Gastroesophageal sphincter (tissue), 3 donors: ENCODE data around the gene ZNF738.

Source experiments
- CTCF ChIP-seq, 4 experiments: fragments of 200-600 bp in 2 of 4; fragments of 450-650 bp in 2 of 4; sonication (generic) in 1 of 4; IDR thresholded peaks; one replicate each; pipeline ENCODE4 v1.5.1; 2017 to 2019; ENCODE audit warnings: antibody characterized with exemption in 4 of 4, mild to moderate bottlenecking in 2 of 4, moderate library complexity in 2 of 4
- POLR2A ChIP-seq, 2 donors: fragments of 450-650 bp; IDR thresholded peaks; one replicate each; pipeline ENCODE4 v1.6.1; 2017; ENCODE audit warnings: antibody characterized with exemption in 2 of 2, mild to moderate bottlenecking in 2 of 2, moderate library complexity in 1 of 2

- TF ChIP-seq POLR2A (IDR thresholded peaks at IDR 0.05), result no peak
- TF ChIP-seq CTCF (IDR thresholded peaks at IDR 0.05), result no peak
These were observed 30.4 kb upstream of the ZNF738 start for GRCh38 chr19:21328406-21328805.
